NCI-H524 (cell line): Measurements from ENCODE around the gene TENM4.

Experiments used
- DNase-seq, 2 experiments: peaks; one replicate each; lab custom pipeline; 2025; lab: John Stamatoyannopoulos, UW

The TENM4 gene

DNA sequence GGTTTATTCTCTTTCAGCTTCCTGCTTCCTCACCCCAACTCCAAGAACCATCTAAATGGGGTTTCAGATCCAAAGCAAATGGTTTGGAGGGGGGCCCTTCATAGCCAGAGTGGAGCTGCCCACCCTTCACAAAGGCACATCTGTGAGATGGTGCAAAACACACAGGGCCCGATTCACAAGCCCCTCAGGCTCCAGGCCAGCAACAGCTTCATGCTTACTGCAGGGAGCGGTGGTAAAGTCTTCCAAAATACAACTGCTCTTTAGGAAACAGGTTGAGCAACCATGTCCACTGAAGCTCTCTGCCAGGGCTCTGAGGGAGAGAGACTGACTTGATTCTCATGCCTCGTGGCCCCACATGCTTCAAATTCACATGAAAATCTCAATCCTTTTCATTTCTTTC is 653.1 kb downstream of the TENM4 start:
- no peak for DNase-seq

DNA sequence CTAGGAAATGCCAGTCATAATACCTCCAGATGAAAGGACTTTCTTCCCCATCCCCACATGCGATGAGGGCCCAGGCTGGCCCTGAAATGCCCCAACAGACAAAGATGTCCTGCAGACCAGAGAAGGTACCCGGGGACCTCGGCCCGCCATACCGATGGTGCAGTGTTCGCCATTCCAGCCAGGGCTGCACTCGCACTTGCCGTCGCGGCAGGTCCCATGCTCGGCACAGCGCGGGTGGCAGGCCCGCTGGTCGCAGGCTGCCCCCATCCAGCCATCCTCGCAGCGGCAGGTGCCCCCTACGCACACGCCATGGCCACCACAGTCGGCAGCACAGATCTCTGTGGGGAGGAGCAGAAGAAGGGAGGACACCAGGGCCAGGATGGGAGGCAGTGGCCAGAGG is 654.1 kb downstream of the TENM4 start:
- no peak for DNase-seq

DNA sequence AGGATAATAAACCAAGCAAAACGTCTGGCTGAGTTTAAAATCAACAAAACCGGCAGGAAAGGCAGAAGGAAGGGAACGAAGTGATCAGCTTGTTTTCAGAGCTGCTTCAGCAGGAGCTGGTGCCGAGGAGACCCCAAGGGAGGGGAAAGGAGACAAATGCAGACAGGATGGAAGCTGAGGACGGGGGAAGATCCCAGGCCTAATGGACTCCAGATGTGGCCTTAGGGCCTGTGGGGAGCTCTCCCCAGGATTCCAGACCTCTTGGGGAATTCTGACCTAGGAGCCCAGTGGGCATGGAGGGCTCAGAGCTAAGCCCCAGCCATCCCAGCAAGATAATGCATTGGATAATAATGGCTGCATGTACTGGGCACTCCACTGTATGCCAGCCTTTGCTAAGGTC is 654.7 kb downstream of the TENM4 start:
- no peak for DNase-seq

DNA sequence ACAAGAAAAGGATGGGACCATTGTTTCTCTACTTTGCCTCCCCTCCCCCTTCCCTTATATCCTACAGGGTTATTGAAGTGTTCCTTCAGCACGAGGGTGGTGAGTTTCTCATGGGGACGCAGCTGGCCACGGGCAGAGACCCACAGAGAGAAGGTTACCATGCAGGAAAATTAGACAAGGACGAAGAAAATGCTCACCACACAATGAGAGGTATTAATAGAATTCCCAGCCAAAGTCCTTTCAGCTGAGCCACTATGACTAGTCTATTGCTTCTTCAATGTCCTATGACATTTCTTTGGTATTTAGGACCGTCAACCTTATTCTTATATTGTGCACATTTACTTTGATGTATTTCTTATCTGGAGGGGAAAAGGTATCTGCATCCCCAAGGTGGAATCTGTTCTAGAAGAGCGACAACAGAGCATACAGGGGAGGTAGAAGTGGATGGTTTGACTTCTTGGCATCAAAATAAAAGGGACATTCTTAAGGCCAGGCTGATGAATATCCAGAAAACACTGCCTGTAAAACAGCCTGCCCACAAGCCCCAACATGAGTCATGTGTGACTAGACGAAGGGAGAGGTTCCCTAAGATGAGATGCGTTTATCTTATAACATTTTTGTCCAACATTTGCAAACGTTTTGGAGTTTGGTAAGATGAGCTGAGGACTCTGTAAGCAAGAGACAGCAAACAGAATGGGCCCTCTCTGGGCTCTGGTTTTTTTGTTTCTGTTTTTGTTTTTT is 656.3 kb downstream of the TENM4 start:
- DNase-seq: no peak

DNA sequence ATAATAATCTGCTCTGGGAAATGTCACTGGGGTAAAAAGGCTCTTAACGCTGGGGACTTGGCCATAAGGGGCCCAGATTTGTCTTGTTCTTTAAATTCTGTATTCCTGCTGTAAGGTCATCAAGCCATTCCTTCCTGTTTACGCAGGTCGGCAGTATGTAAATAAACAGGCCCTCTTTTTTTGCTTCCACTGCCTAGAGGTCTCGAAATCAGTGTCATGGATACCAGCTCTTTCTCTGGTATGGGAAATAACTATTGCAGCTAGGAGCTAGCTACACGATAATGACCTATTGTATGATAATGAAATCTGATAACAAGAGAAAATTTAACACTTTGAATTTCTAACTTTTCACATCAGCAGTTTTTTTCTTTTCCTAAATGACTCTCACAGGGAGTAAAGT is 657.0 kb downstream of the TENM4 start:
- DNase-seq: no peak

DNA sequence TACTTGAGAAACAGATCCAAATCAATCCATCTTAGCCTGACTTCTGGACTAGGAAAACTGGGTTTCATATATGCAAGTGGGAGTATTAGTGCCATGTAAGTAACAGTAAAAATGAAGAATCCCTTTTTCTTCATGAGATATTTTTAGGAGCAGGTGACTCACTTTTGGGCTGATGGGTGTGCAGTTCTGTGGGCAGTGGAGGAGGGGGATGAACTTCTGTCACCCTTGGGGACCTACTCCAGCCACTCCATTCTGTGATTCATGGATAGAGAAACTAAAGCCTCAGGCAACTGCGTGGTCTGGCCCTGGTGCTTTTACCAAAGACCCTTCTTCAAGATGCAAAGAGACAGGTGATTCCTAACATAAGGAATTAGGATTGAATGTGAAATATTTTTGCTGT is 657.5 kb downstream of the TENM4 start:
- no peak for DNase-seq

DNA sequence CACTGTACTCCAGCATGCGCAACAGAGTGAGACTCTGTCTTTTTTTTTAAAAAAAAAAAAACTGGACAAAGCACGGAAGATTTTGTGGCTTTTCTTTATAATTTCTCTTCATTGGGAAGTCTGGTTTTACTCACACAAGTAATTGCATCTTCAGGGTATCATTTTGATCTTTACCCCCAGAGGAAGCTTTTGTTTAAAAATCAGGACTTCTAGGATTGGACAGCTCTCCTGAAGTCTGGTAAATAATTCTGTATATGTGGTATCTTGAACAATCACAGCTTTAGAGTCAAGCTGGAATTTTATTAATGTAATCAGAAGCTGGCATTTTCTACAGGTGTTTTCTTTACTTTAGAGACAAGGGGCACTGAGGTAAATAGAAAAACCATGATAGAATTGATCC is 658.1 kb downstream of the TENM4 start:
- DNase-seq: no peak

DNA sequence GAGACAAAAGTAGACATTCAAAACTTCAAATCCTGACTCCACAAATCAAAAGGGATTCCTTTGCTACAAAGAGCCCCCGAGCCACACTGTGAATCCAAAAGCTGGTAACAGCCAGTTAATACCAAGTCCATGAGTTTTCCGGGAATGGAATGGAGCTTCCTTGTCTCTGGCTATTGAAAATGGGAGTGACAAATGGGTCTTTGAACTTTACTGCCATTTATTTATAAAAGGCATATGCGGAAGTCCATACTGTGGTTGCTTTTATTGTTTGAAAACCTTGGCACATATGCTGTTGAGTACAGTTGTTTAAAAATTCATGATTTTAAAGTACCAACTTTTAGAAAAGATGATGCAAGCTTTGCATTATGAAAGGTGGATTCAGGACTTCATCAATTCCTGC is 659.9 kb downstream of the TENM4 start:
- no peak for DNase-seq

DNA sequence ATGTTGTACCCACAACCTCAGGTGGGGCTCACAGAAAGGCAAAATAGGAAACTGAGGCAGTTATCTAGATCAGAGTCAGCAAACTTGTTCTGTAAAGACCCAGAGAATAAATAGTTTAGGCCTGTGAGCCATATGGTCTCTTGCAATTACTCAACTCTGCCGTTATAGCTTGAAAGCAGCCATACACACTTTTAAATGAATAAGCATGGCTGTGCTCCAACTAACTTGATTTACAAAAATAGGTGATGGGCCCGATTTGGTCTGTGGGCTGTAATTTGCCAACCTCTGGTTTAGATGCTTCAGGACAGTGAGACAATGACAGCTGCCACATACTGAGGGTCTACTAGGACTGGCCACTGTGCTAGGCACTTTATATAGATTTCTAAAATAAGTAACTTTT is 667.3 kb downstream of the TENM4 start:
- DNase-seq: no peak

DNA sequence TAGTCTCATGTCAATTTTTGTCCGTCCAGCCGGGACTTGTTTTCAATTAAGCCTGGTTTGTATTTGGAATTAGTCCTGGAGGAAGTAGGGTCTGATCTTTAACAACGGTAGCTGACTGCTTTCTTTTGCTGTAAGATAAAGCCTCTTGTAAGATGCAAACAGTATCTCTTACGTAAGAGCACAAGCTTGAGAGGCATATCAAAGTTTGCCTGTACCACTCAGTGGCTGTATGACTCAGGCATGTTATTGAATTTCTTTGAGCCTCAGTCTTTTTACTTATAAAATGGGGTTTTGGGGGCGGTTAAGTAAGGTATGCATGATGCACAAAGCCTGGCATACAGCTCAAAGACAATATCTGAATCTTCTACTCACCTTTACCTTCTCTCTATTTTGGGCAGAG is 667.8 kb downstream of the TENM4 start:
- no peak for DNase-seq

DNA sequence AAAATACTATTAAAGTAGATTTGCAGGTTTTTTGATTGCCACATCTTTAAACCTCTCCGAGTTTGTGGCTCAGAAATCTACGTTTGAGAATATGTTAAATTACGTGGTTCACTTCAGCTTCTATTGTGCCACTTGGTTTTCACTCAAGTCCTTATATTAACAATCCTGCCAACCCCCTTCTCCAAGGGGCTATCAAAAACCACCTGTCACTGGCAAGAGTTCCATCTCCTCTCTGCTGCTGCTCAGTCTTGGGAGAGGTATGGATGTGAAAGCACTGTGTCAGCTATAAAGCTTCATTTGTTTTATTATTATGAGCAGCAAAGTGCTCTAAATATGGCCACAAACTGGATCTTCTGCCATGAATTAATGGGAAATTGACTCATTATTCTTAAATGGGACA is 668.6 kb downstream of the TENM4 start:
- DNase-seq: no peak

DNA sequence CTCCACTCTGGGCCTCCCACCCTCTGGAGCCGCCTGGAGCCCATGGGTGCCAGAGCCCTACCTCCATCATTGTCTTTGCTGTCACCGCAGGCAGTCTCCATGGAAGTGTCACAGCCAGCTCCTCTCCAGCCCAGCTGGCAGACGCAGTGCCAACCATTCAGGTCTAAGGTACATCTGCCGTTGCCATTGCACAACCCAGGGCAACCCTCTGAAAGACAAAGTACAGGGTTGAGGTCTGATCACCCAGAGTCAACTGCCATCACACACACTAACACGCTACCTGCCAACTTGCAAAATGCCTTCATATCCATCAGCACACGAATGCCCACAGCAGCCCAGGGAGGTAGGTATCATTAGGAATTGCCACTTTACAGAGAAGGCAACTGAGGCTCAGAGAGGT is 669.9 kb downstream of the TENM4 start:
- DNase-seq: no peak

DNA sequence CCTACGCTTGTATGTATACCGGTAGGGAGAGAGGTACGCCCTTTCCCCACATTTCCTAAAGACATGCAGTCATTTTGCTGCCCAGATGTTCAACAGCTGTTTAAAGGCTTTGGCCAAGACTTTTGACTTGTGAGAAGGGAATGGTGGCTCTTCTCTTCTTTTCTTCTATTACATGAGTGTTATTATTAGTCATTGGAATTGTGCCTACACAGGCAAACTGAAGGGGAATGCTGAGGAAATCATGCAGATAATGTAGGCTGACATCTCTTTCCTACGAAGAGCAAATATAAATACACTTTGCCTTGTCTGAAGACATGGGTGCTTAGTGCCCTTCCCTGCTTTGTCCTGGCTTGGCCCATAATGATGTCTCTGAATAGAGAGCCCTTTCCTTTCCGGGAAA is 671.9 kb downstream of the TENM4 start:
- DNase-seq: no peak

DNA sequence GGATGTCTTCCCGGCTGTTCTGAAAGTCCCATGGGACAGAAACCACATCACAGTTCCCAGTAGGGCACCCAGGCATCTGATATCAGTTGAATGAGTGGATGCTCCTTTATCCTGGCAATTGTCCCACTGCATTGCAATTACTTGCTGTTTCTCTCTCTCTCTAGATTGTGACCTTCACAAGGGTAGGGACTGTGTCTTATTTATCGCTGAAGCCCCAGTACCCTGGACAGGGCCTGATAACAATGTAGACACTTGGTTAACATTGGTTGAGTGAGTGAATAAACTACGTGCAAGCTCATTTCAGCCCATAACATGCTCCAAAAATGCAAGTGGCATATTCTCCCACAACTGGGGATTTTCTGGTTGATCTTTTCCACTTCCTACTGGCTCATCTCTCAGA is 672.5 kb downstream of the TENM4 start:
- no peak for DNase-seq

DNA sequence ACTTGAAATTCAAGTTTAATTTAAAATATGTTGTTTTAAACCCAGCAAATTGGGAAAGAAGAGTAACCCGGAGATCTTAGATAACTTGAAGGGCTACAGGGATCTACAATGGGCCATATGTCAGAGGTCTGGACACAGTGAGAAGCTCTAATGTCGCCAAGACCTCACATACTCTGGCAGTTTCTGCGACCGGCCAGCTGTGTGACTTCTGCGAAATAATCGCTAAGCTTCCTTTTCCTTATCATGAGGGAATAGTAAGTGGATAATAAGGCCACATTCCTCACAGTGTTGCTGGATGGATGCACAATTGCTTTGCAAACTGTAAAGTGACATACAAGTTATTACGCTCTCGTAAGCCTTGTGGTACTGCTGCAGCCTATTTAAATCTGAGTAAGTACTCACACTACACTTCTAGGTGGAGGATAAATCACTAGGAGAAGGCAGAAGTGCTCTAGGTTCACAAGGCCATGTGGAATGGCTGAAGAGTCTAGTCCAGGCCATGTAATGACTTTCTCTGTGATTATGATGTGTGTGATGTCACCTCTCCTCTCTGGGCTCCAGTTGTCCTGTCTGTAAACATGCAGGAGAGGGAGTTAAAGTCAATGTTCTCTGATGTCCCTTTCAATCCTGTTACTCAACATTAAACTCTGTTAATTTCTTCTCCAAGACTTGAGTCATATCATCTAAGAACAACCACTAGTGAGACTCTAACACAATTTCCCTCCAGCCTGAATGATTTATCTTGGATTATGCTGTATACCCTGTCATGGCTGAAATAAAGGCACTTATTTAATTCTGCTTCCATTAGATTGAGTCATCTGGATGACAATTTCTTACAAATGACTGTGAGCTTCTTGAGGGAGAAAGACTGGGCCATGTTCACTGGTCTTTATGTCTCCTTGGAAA is 673.5 kb downstream of the TENM4 start:
- DNase-seq: no peak

DNA sequence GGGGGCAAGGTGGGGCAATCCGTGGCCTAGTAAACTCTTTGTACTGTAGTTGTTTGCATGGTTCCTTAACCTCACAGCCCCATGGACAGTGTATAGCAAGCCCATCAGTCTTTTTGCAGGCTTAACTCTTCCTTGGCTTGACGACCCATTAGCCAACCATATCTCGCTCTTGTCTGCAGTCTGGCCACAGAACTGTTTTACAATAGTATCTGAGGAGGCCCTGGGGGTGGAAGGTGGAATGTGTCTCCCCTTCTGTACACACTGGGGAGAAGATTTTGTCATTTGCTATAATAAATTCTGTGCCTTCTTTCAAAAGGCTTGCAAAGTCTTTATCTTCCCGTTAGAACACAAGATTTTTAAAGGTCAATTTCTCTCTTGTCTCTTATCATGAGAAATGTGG is 675.9 kb downstream of the TENM4 start:
- DNase-seq: no peak

DNA sequence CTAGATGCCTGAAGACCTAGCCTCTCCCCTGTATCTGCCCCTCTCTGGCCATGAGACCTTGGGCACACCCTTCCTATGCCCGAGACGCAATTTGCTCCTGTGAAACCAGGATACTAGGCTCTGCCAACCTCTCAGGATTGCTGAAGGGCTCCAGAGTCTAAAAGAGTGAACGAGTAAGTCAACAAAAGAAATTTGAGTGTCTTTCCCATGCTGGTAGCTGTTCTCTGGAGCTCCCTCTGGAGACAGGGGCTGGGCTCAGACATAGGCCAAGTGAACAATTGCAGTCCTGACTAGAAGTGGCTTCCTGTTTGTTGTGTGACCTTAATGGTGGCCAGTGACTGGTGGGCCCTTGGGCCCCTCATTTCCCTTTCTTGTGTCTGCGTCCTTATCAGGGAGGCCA is 677.2 kb downstream of the TENM4 start:
- no peak for DNase-seq

DNA sequence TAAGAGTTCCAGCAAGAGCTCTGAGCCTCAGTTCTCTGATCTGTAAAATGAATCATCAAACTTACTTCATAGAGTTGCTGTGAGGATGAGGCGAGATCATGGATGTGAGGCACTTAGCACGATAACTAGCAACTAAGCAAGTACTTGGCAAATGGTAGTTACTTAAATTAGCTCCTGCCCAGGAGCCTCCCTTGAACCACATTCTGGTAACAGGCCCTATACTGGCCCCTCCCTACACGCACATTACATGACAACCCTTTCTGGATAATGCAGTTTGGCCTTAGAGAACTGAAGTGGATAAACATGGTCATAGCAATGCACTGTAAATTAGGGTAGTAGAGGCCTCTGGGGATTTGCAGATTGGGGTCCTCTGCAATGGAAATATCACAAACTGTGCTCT is 678.7 kb downstream of the TENM4 start:
- no peak for DNase-seq

DNA sequence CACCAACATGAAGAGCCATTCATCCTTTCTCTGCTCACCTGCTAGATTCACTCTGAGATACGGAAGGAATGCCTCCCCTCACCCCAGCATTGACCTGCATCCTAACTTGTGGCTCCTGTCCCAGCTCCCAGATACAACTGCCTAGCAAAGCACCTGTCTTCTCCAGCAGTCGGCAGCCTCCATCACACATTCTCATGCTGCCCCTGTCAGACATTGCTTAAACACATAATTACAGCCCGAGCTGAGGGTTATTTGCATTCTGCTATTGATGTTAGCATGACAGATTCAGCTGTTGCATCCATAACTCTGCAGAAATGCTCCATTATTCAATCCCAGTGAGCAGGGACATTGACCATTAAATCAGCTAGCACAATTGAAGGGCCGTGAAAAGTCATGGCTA is 681.8 kb downstream of the TENM4 start:
- no peak for DNase-seq

DNA sequence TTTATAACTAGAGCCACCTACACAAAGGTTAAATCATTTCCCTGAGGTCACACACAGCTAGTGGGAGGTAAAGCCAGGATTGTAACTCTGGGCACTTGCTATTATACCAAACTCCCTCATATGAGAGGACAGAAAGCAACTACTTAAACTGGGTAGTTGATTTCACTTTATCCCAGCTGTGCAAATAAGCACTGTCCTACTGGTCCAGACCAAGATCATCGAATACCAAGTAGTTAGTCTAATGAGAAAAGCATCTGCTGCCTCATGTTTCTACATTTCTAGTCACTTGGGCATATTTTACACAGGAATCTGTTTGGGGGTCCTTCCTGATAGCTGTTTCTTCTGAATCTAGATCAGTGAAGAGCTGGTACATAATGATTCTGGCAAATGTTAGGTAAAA is 687.5 kb downstream of the TENM4 start:
- no peak for DNase-seq

DNA sequence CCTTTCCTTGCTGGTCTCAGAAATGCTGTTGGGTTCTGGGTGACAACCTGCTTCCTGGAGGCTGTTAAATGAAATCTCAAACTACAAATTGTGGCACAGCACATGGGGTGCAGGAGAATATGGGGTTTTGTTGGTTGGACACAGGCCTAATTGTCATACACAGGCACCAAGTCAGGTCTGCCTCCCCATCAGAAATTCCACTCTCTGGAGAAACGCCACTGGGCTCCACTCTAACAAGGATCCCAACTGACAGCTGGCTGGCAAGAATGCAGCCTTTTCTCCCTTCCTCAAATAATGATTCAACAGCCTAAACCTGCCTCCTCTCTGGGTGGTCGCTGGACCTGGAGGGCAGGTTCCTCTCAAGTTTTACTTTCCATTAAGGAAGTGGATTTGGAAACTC is 688.3 kb downstream of the TENM4 start:
- no peak for DNase-seq

DNA sequence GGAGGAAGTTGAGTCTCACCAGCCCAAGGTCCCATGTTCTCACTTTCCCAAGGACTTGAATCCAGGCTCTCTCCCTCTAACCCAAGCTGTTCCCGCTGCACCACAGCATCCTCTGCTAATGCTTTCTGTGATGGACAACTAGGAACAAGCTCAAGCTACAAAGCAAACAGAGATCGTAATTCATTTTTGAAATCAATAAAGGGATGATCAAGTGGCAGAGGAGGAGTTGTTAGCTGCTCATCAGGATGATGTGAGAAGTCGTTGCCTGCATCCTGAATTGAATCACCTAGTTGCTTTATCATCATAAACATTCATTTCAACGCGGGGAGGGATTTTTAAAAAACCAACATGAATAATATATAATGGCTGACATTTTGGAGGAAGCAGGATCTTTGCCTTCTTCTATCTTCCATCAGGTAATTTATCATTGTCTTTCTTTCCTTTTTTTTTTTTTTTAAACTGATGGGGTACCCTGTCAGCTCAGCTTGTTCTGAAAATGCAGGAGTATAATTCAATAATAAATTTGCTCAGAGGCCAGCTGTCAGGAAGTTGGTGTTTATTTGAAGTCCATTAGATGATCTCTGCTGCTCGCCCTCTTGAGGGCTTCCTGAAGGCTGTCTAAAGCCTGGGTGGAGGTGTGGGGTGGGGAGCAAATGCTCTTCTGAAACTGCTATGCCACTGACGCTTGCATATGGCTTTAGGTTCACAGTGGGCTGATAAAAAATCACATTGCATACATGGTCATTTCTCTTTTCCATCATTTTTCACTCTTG is 691.7 kb downstream of the TENM4 start:
- DNase-seq: no peak

DNA sequence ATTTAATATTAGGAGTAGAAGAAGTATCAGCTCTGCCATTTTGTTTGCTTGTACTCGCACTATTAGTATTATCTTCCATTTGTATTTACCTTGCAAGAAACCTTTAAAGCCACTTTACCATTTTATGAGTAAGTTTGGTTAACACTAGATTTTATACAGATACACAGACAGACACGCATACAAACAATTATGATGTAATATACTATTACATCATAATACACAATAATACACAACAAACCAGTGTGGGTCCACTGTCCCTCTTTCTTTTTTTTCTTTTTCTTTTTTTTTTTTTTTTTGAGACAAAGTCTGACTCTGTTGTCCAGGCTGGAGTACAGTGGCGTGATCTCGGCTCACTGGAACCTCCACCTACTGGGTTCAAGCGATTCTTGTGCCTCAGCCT is 695.9 kb downstream of the TENM4 start:
- no peak for DNase-seq
